ENCODE results near the gene PRRT2.

DNA sequence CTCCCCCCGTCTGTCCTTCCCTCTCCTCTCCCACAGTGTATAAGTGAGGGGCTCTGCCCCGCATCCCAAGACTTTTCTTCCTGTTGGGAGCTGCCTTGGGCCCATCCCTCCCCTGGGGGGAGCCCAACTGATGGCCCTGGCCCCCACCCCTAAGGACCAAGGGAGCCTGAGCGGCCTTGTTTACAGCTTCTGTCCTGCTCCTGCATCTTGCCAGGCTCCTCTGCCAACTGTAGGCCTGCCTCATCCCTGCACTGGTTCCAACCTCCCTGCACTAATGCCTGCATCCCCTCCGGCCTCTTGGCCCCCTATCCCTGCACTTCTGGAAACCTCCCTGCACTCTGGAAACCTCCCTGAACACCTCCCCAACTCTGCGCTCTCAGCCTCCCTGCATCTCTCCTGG is 2.6 kb downstream of the PRRT2 start:
- TF ChIP-seq POLR2A (IDR thresholded peaks at IDR 0.05) (no peak), POLR2AphosphoS5 (IDR thresholded peaks at IDR 0.05) (no peak)
- TF ChIP-seq, protein P1, sequence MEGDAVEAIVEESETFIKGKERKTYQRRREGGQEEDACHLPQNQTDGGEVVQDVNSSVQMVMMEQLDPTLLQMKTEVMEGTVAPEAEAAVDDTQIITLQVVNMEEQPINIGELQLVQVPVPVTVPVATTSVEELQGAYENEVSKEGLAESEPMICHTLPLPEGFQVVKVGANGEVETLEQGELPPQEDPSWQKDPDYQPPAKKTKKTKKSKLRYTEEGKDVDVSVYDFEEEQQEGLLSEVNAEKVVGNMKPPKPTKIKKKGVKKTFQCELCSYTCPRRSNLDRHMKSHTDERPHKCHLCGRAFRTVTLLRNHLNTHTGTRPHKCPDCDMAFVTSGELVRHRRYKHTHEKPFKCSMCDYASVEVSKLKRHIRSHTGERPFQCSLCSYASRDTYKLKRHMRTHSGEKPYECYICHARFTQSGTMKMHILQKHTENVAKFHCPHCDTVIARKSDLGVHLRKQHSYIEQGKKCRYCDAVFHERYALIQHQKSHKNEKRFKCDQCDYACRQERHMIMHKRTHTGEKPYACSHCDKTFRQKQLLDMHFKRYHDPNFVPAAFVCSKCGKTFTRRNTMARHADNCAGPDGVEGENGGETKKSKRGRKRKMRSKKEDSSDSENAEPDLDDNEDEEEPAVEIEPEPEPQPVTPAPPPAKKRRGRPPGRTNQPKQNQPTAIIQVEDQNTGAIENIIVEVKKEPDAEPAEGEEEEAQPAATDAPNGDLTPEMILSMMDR (IDR thresholded peaks at IDR 0.05) = no peak

All from breast epithelium (tissue), 3 donors.